Stimulated activated CD8-positive, alpha-beta memory T cell treated with anti-CD3 and anti-CD28 coated beads, Interleukin-15, amount 100 ng/mL, for 24 hours (primary cell): ENCODE measurements around the gene SUFU.
"Not testable (repeated sequence)": the region's sequence is repeated elsewhere in the genome, so short reads cannot be mapped to it uniquely, and the experiment has no call there.

ENCODE experiments used
- DNase-seq: peaks from one replicate; pipeline ENCODE4 v3.0.0-alpha.2; 2020; ENCODE audit warnings: low read depth

The SUFU gene

DNA sequence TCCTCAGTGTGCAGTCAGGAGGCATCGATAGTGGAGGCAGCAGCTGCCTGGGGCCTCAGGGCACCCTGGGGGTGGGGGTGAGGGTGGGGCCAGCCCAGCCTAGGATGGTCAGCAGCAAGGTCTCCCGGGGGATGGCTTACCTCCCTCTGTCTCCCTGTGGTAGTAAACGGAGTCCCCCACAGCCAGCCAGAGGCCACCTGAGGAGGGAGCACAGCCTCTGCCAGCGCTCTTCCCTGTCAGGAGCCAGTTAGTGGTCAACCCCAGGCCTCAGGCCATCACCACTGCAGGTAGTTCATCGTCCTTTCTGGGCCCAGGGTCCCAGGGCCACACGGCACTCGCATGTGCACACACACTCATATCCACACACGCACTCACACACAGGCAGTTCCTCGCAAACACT, 23.4 kb upstream of the SUFU start:
- no peak for DNase-seq

GRCh38 chr10:102484021-102484420, 19.8 kb upstream of the SUFU start:
- no peak for DNase-seq

DNA sequence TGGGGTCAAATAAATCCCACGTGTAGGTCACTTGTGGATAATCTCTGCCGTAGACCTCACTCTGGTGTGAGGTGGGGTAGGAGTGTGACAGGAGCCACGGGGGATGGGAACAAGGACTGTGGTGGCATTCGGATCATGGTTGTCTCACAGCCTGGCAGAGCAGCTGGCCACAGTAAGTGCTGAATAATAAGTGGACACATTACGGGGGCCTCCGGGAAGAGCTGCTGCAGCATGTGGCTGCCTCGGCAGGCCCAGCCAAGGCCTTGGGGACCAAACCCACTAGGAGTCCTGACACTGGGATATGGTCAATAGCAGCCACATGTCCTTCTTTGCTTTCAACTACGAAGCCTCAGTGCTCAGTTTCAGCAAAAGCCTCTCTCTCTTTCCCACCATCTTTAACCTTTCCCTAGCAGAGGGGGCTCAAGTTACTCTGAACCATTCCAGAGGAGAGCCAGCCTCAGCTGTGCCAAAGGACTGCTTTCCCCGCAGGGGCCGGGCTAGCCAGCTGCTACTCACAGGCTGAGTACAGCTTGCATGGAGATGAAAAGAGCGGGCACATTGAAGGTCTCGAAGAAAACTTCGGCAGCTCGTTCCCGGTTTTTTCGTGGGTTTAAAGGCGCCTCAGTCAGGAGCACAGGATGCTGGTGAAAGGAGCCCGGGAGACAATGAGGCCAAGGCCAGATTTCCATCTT, 18.5 kb upstream of the SUFU start:
- DNase-seq, result no peak

- DNase-seq, result no peak
Measured at GRCh38 chr10:102491136-102491535, 12.6 kb upstream of the SUFU start.

GRCh38 chr10:102492344-102492939, 11.3 kb upstream of the SUFU start:
- DNase-seq, result no peak

GRCh38 chr10:102492983-102493382, 10.8 kb upstream of the SUFU start:
- no peak for DNase-seq

- no peak for DNase-seq
Measured at GRCh38 chr10:102493771-102494170, 10.0 kb upstream of the SUFU start.

DNA sequence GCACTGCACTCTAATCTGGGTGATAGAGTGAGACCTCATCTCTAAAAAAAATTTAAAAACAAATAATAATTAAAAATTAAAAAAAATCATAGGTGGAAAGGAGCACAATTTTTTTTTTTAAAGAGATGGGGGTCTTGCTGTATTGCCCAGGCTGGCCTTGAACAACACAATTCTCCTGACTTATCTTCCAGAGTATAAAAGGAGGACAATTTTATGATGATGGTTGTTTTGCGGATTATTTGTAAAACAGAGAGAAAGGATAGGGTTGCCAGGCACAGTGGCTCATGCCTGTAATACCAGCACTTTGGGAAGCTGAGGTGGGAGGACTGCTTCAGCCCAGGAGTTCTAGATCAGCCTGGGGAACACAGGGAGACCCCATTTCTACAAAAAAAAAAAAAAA, 6.2 kb upstream of the SUFU start:
- no peak for DNase-seq

DNA sequence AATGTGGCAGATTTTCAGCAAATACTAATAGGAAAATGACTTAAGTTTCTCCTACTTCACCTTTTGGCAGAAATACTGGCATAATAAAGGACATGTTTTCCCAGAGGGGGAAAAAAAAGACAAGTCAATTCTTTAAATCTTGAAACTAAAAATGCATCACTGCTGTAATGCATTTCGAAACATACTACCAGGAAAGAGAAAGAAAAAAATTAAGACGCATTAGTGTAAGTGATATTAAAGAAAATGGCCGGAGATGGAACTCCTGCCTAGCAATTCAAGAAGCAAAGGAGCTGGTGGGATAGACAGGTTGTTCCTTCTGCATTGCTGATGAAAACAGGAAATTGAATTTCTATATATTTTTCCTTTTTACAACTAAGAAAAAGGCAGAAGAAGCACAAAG, 4.4 kb upstream of the SUFU start:
- DNase-seq, result no peak

DNA sequence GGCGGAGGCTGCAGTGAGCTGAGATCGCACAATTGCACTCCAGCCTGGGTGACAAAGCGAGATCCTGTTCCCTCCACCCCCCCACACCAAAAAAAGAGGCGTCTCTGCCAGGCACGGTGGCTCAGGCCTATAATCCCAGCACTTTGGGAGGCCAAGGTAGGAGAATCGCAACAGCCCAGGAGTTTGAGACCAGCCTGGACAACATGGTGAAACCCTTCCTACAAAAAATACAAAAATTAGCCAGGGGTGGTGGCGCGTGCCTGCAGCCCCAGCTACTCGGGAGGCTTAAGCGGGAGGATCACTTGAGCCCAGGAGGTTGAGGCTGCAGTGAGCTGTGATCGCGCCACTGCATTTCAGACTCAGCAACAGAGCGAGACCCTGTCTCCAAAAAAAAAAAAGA, 3.1 kb upstream of the SUFU start:
- DNase-seq, result not testable (repeated sequence)

DNA sequence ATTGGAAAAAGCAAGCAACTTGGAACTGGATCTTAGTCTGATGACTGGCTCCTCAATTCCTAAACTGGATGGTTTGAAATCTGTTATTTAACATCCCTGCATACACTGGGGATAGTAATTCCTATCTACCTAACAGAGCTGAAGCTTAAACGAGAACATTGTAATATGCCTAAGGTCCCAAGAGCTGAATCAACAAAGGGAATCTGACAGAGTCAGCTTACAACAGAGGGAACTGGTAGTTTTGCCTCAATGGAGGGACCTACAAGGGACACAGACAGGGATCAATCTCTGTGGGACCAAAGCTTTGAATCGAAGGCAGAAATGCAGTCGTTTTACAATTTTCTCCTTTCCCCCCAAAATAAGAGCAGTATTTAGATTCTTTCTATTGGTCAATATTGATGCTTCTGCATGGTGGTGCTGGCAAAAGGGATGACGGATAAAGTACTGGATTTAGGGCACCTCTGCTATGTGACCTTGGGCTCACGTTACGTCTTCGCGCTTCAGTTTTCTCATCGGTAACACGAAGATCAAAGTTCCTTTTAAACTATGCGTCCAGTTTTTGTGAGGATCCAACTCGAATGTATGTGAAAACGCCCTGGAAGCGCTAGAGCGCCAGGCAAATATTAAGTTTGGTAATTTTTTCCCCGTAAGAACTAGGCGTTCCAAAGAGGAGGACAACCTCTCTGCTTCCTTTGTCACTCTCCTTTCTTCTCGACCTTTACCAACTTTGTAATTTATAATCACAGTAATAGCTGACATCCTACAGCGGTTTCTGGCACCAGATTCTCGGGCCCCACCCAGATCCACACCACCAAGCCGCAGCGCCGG, 2.4 kb upstream of the SUFU start:
- DNase-seq, result no peak

GRCh38 chr10:102502029-102502336, 1.8 kb upstream of the SUFU start:
- peak; percentile 81 for DNase-seq

GRCh38 chr10:102502337-102503151, 1.2 kb upstream of the SUFU start, which contains the start of gene ACTR1A:
Gene ACTR1A, minus strand, starts transcription at chr10:102502712. Its CDS starts 65 bp downstream, at chr10:102502647.
- DNase-seq, result peak; percentile 84

DNA sequence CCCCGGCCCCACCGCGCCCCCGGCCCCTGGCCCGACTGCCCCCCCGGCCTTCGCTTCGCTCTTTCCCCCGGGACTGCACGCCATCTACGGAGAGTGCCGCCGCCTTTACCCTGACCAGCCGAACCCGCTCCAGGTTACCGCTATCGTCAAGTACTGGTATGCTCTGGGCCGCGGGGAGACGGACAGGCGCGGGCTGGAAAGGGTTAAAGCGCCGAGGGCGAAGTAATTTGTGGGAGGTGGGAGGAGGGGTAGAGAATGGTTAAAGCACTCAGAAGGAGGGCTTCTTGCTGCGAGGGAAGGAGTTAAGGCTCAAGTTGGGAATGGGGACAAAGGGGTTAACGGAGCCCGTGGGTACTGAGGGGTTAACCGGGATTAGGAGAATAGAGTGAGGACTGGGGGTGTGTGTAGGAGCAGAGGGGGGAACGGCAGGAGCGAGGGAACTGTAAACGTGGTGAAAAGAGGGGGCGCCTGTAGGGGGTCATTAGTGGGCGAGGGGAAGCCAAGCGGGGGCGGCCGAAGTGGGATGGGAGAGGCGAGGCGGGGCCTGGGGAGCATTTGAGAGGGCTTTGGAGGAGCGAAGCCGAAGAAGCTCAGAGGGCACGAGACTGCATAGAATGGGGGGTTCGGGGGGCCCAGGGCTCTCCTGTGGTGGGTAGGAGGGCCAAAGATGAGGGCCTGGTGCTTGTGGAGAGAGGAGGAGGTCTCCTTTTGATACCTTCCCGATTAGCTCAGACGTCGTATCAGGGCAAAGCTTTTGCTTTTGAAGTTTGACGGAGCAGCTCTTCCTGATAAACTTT, 605 bp downstream of the SUFU start:
- no peak for DNase-seq

- DNase-seq, result no peak
Measured at GRCh38 chr10:102504976-102505300, 1.2 kb downstream of the SUFU start.

- DNase-seq, result no peak
Measured at GRCh38 chr10:102505462-102506115, 1.8 kb downstream of the SUFU start.

- no peak for DNase-seq
Measured at GRCh38 chr10:102507521-102507920, 3.7 kb downstream of the SUFU start.

- no peak for DNase-seq
Measured at GRCh38 chr10:102508506-102508905, 4.7 kb downstream of the SUFU start.

DNA sequence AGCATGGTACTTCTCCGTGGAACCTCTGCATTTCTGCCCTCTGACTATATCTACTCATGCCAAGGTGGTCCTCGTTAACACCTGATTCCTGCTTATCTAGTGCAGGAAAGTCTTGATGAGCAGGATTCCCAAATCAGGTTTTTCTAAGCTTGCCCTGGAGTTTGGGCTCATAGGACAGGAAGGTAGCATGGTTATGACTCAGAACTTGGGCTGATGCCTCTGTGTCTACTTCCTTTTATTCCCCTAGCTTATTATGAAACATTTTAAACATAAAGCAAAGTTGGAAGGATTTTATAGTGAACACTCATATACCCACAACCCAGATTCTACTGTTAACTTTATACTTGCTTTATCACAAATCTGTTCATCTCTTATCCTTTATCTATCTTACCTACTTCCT, 5.6 kb downstream of the SUFU start:
- no peak for DNase-seq

GRCh38 chr10:102511583-102512274, 8.0 kb downstream of the SUFU start:
- DNase-seq, result no peak
